H9 (cell line): Measurements from ENCODE around the gene MYO5C. TPM values are rescaled to one million over a fixed set of nuclear protein-coding genes. Genes with fewer than 3 reads are reported as not detected.

Experiments used
- DNase-seq: peaks from one replicate; pipeline ENCODE4 v3.0.0-alpha.2; 2017
- H2AFZ ChIP-seq: one replicate; pipeline ENCODE4 v1.6.1; 2013; ENCODE audit warnings: mild to moderate bottlenecking, low read length, control low read depth, moderate library complexity
- H2AK5ac ChIP-seq: 2 replicates; pipeline ENCODE4 v1.6.1; 2013; ENCODE audit warnings: low read length, control low read depth, mixed read lengths; ENCODE audit not compliant: insufficient read length
- H2BK120ac ChIP-seq: one replicate; pipeline ENCODE4 v1.6.1; 2013; ENCODE audit warnings: low read depth, mild to moderate bottlenecking, low read length, control low read depth, inconsistent platforms; ENCODE audit not compliant: poor library complexity, severe bottlenecking
- H2BK12ac ChIP-seq: 2 replicates; pipeline ENCODE4 v1.6.1; 2013; ENCODE audit warnings: low read length, control low read depth, mixed read lengths, low read depth; ENCODE audit not compliant: insufficient read length
- H2BK15ac ChIP-seq: 2 replicates; pipeline ENCODE4 v1.6.1; 2013; ENCODE audit warnings: low read depth, low read length, control low read depth
- H2BK20ac ChIP-seq: one replicate; pipeline ENCODE4 v1.6.1; 2013; ENCODE audit warnings: low read depth, mild to moderate bottlenecking, low read length, control low read depth, inconsistent platforms; ENCODE audit not compliant: poor library complexity, severe bottlenecking
- H2BK5ac ChIP-seq: 2 replicates; pipeline ENCODE4 v1.6.1; 2013; ENCODE audit warnings: low read length, control low read depth, mixed read lengths; ENCODE audit not compliant: insufficient read length
- H3K14ac ChIP-seq: 2 replicates; pipeline ENCODE4 v1.6.1; 2013; ENCODE audit warnings: low read length, control low read depth; ENCODE audit not compliant: insufficient read depth
- H3K18ac ChIP-seq: 2 replicates; pipeline ENCODE4 v1.6.1; 2013; ENCODE audit warnings: low read depth, mild to moderate bottlenecking, mixed read lengths, low read length, control low read depth; ENCODE audit not compliant: insufficient read length
- H3K23ac ChIP-seq: 2 replicates; pipeline ENCODE4 v1.6.1; 2013; ENCODE audit warnings: low read length, control low read depth, mixed read lengths, low read depth; ENCODE audit not compliant: insufficient read length
- H3K23me2 ChIP-seq: 2 replicates; pipeline ENCODE4 v1.6.1; 2013; ENCODE audit warnings: low read depth, mild to moderate bottlenecking, mixed read lengths, low read length, control low read depth; ENCODE audit not compliant: insufficient read length, poor library complexity, severe bottlenecking
- H3K27ac ChIP-seq: 2 replicates; pipeline ENCODE4 v1.5.1; 2013; ENCODE audit warnings: low read length, control low read depth, mixed read lengths, low read depth; ENCODE audit not compliant: insufficient read length
- H3K27me3 ChIP-seq: 2 replicates; pipeline ENCODE4 v1.6.1; 2013; ENCODE audit warnings: low read length, control low read depth, inconsistent platforms; ENCODE audit not compliant: insufficient read depth
- H3K4ac ChIP-seq: 2 replicates; pipeline ENCODE4 v1.6.1; 2013; ENCODE audit warnings: low read depth, mild to moderate bottlenecking, control low read depth, inconsistent platforms, low read length, moderate library complexity
- H3K4me1 ChIP-seq: 2 replicates; pipeline ENCODE4 v1.6.1; 2013; ENCODE audit warnings: low read length, control low read depth, inconsistent platforms; ENCODE audit not compliant: insufficient read depth
- H3K4me2 ChIP-seq: 2 replicates; pipeline ENCODE4 v1.6.1; 2013; ENCODE audit warnings: low read length, control low read depth, mixed read lengths; ENCODE audit not compliant: insufficient read length, insufficient read depth
- H3K56ac ChIP-seq: 2 replicates; pipeline ENCODE4 v1.6.1; 2013; ENCODE audit warnings: low read depth, mild to moderate bottlenecking, mixed read lengths, low read length, control low read depth; ENCODE audit not compliant: insufficient read length
- H3K79me1 ChIP-seq: 2 replicates; pipeline ENCODE4 v1.6.1; 2013; ENCODE audit warnings: low read depth, mild to moderate bottlenecking, moderate library complexity, low read length, control low read depth, inconsistent platforms; ENCODE audit not compliant: insufficient read depth, poor library complexity, severe bottlenecking
- H3K79me2 ChIP-seq: 2 replicates; pipeline ENCODE4 v1.6.1; 2013; ENCODE audit warnings: low read length, control low read depth, inconsistent platforms; ENCODE audit not compliant: insufficient read depth
- H3K9ac ChIP-seq: 2 replicates; pipeline ENCODE4 v1.6.1; 2013; ENCODE audit warnings: low read length, control low read depth, mixed read lengths; ENCODE audit not compliant: insufficient read length; ENCODE audit errors: extremely low read depth
- H3K9me3 ChIP-seq: one replicate; pipeline ENCODE4 v1.6.1; 2013; ENCODE audit warnings: low read depth, low read length, inconsistent platforms; ENCODE audit not compliant: control insufficient read depth
- H3T11ph ChIP-seq: one replicate; pipeline ENCODE4 v1.6.1; 2013; ENCODE audit warnings: mild to moderate bottlenecking, low read length, control low read depth, inconsistent platforms
- H4K20me1 ChIP-seq: one replicate; pipeline ENCODE4 v1.6.1; 2013; ENCODE audit not compliant: control insufficient read depth, insufficient read length, insufficient read depth
- H4K5ac ChIP-seq: 2 replicates; pipeline ENCODE4 v1.6.1; 2013; ENCODE audit warnings: low read depth, mild to moderate bottlenecking, mixed read lengths, low read length, control low read depth; ENCODE audit not compliant: insufficient read length
- H4K8ac ChIP-seq: replicated peaks from 2 replicates; pipeline ENCODE4 v1.6.1; 2013; ENCODE audit warnings: low read length, control low read depth, mixed read lengths, low read depth; ENCODE audit not compliant: insufficient read length
- H4K91ac ChIP-seq: 2 replicates; pipeline ENCODE4 v1.6.1; 2013; ENCODE audit warnings: low read depth, mild to moderate bottlenecking, moderate library complexity, mixed read lengths, low read length, control low read depth; ENCODE audit not compliant: insufficient read length
- H3K27ac Mint-ChIP-seq, 3 experiments: 2 replicates in 2 of 3; 3 replicates in 1 of 3; pipeline ENCODE4 v1.8.0; 2020 to 2021; ENCODE audit warnings: mixed read lengths in 3 of 3, mild to moderate bottlenecking in 1 of 3, moderate library complexity in 1 of 3
- H3K27me3 Mint-ChIP-seq: 2 replicates; pipeline ENCODE4 v1.8.0; 2021; ENCODE audit warnings: low read depth, mild to moderate bottlenecking, moderate library complexity, mixed read lengths
- H3K36me3 Mint-ChIP-seq, 3 experiments: 2 replicates in 2 of 3; 3 replicates in 1 of 3; pipeline ENCODE4 v1.8.0; 2020 to 2021; ENCODE audit warnings: low read depth in 3 of 3, mixed read lengths in 3 of 3; ENCODE audit not compliant: insufficient read depth in 1 of 3
- H3K4me1 Mint-ChIP-seq, 2 experiments: 2 replicates each; pipeline ENCODE4 v1.8.0; 2020; ENCODE audit warnings: mixed read lengths in 2 of 2
- H3K4me3 Mint-ChIP-seq, 2 experiments: 2 replicates in 1 of 2; 3 replicates in 1 of 2; pipeline ENCODE4 v1.8.0; 2020 to 2021; ENCODE audit warnings: mild to moderate bottlenecking in 2 of 2, mixed read lengths in 2 of 2, moderate library complexity in 1 of 2
- H3K9me3 Mint-ChIP-seq, 2 experiments: 2 replicates in 1 of 2; 3 replicates in 1 of 2; pipeline ENCODE4 v1.8.0; 2020; ENCODE audit warnings: mild to moderate bottlenecking in 2 of 2, mixed read lengths in 2 of 2, moderate library complexity in 1 of 2
- WGBS: extraction: QIAGEN DNeasy Blood & Tissue Kit; methylation state at CpG from one replicate; pipeline ENCODE4 v1.1.7; 2013; ENCODE audit warnings: missing lambda C conversion rate, low lambda C conversion rate, mixed read lengths; ENCODE audit not compliant: insufficient read length; ENCODE audit errors: extremely low coverage; 5-methylcytosine and 5-hydroxymethylcytosine counted together
- total RNA-seq: library from RNA; stranded (reverse); gene quantifications from 2 replicates; pipeline ENCODE4 v1.2.1, GENCODE V29; 2021
- TF ChIP-seq, protein P1 (sequence below): fragments of 200-600 bp; sonication (generic); conservative IDR thresholded peaks from 3 replicates; pipeline ENCODE4 v1.8.0; 2021; ENCODE audit warnings: antibody characterized with exemption, mild to moderate bottlenecking

MYO5C gene
- total RNA-seq, 1 experiment from 2014 or later: 22.2 TPM

DNA sequence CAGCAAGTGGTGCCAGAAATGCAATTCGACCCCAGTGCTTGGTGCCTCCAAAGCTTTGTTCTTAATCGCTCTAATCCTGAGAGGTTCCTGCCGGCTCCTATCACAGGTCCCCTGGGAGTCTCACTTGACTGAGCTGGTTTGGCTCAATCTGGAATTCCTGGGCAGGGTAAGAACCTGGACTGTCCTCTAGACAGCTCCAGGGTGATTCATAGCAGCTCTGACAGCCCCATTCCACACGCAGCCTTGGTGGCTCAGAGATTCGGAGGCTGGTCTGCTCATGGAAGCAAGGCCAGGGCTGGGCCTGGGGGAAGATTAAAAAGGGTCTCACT, 37.9 kb downstream of the MYO5C start:
- Histone ChIP-seq H3T11ph (no peak overlapping the region), H4K91ac (no peak overlapping the region), H3K9me3 (no peaks in the 10 kb centered on the region), H2AK5ac (no peak overlapping the region), H3K27ac (no peak overlapping the region), H2BK20ac (no peak overlapping the region), H3K4me1 (peaks cover 10% of the 10 kb centered on the region; the same call in 1 of the 2 replicates), H3K9ac (no peak overlapping the region), H4K5ac (no peak overlapping the region), H4K8ac (no peak overlapping the region), H3K27me3 (no peaks in the 10 kb centered on the region), H3K18ac (no peak overlapping the region), H3K79me2 (no peaks in the 10 kb centered on the region), H2BK5ac (no peak overlapping the region), H3K4me2 (no peak overlapping the region), H2BK12ac (no peak overlapping the region), H3K4ac (no peak overlapping the region), H2BK120ac (no peak overlapping the region), H2AFZ (no peak overlapping the region), H3K23me2 (no peaks in the 10 kb centered on the region), H3K79me1 (no peaks in the 10 kb centered on the region), H2BK15ac (no peak overlapping the region), H3K56ac (no peak overlapping the region), H4K20me1 (no peaks in the 10 kb centered on the region), H3K23ac (no peak overlapping the region), H3K14ac (no peak overlapping the region)
- Mint-ChIP-seq H3K9me3 (no peaks in the 10 kb centered on the region), H3K27ac (peak overlapping the region; percentile 79 to 93 (median 90); a peak in 6 of 7 replicates), H3K4me1 (peaks cover 48 to 51% of the 10 kb centered on the region in 2 experiments), H3K4me3 (no peak overlapping the region), H3K36me3 (peaks cover 0 to 40% (median 34%) of the 10 kb centered on the region in 3 experiments; a peak in 6 of 7 replicates), H3K27me3 (no peaks in the 10 kb centered on the region)
- WGBS: no CpG with 5 or more reads among the region's 5 CpGs
- TF ChIP-seq, protein P1, sequence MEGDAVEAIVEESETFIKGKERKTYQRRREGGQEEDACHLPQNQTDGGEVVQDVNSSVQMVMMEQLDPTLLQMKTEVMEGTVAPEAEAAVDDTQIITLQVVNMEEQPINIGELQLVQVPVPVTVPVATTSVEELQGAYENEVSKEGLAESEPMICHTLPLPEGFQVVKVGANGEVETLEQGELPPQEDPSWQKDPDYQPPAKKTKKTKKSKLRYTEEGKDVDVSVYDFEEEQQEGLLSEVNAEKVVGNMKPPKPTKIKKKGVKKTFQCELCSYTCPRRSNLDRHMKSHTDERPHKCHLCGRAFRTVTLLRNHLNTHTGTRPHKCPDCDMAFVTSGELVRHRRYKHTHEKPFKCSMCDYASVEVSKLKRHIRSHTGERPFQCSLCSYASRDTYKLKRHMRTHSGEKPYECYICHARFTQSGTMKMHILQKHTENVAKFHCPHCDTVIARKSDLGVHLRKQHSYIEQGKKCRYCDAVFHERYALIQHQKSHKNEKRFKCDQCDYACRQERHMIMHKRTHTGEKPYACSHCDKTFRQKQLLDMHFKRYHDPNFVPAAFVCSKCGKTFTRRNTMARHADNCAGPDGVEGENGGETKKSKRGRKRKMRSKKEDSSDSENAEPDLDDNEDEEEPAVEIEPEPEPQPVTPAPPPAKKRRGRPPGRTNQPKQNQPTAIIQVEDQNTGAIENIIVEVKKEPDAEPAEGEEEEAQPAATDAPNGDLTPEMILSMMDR: no peak
- no peak for DNase-seq
